ENCODE results near the gene CPNE5.

Gene CPNE5

GRCh38 chr6:36840432-36841403 lies 1.5 kb upstream of the CPNE5 start:
- TF ChIP-seq FOXP2 (optimal IDR thresholded peaks at IDR 0.05; ENCODE audit: borderline replicate concordance, extremely low read depth, extremely low read length, insufficient read depth), result no peak
- no peak for TF ChIP-seq SIN3A (IDR thresholded peaks at IDR 0.05; ENCODE audit: borderline replicate concordance, insufficient read depth, low read length)
- no peak for TF ChIP-seq REST (IDR thresholded peaks at IDR 0.05; ENCODE audit: insufficient read depth in 1 of 2, low read depth in 2 of 2, low read length in 2 of 2)
- TF ChIP-seq POLR2AphosphoS5 (IDR thresholded peaks at IDR 0.05; ENCODE audit: low read depth, low read length), result no peak
- TF ChIP-seq TAF1 (IDR thresholded peaks at IDR 0.05; ENCODE audit: borderline replicate concordance, insufficient read depth, low read length), result no peak

DNA sequence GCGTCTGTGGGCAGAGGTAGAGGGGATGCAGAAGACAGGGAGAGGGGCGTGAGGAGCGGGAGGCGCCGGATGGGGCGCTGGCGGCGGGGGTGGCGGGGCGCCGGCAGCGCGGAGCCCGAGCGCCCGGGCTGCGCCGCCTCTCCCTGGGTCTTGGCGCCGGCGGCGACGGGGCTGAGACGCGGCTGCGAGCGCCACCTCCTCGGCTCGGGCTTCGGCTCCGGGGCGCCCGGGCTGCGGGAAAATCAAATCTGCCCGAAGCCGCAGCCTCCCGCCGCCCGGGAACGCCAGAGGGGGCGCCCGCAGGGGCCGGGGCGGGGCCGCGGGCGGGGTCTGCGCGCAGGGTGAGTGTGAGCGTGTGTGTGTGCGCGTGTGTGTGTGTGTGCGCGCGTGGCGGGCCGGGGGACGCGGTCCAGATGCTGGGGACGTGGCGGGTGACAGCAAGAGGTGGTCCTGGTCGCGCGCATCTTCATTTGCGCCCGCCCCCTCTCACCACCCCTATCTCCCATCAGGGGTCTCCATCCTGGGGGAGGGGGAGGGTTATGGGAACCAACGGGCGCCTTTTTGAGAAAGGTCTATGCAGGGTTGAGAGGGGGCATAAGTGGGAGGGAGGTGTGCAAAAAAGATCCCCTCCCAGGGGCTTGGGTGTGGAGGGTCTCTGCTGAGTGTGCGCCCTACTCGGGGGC lies 646 bp upstream of the CPNE5 start:
- no peak for TF ChIP-seq FOXP2 (optimal IDR thresholded peaks at IDR 0.05; ENCODE audit: borderline replicate concordance, extremely low read depth, extremely low read length, insufficient read depth)
- TF ChIP-seq REST (IDR thresholded peaks at IDR 0.05; ENCODE audit: insufficient read depth in 1 of 2, low read depth in 2 of 2, low read length in 2 of 2), result no peak
- TF ChIP-seq POLR2AphosphoS5 (IDR thresholded peaks at IDR 0.05; ENCODE audit: low read depth, low read length), result no peak
- no peak for TF ChIP-seq TAF1 (IDR thresholded peaks at IDR 0.05; ENCODE audit: borderline replicate concordance, insufficient read depth, low read length)
- TF ChIP-seq SIN3A (IDR thresholded peaks at IDR 0.05; ENCODE audit: borderline replicate concordance, insufficient read depth, low read length), result no peak

DNA sequence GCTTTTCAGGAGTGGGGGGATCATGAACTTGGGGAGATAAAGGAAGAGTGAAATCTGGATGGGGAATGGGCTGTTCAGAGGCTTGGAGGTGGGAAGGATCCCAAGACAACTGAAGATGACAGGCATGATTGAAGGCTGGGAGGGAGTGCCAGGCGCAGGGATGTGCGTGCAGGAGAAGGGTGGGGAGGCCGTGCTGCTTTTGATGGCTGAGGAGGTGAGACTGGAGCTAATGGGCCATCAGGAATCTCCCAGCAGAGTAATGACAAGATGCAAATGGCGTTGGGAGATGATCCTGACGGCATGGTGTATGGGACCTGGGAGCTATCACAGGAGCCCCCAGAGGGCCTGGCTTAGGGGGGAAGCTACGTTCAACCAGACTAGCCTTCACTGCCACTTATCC lies 1.6 kb downstream of the CPNE5 start:
- TF ChIP-seq POLR2AphosphoS5 (IDR thresholded peaks at IDR 0.05; ENCODE audit: low read depth, low read length), result no peak
- TF ChIP-seq TAF1 (IDR thresholded peaks at IDR 0.05; ENCODE audit: borderline replicate concordance, insufficient read depth, low read length), result no peak
- no peak for TF ChIP-seq REST (IDR thresholded peaks at IDR 0.05; ENCODE audit: insufficient read depth in 1 of 2, low read depth in 2 of 2, low read length in 2 of 2)
- no peak for TF ChIP-seq FOXP2 (optimal IDR thresholded peaks at IDR 0.05; ENCODE audit: borderline replicate concordance, extremely low read depth, extremely low read length, insufficient read depth)
- no peak for TF ChIP-seq SIN3A (IDR thresholded peaks at IDR 0.05; ENCODE audit: borderline replicate concordance, insufficient read depth, low read length)

DNA sequence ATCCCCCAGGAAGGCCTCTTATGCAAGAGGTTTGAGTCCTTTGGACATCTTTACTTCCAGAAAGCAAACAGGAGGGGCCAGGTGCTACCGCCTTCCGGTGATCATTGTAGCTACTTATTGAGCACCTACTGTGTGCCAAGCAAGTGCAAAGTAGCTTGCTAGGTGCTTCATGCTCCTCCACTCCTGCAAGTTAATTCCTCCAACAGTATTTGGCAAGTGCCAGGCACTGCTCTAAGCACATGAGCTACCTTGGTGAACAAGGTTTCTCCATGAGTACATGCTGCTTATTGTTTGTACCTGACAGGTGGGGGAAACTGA lies 2.3 kb downstream of the CPNE5 start:
- TF ChIP-seq SIN3A (IDR thresholded peaks at IDR 0.05; ENCODE audit: borderline replicate concordance, insufficient read depth, low read length) (no peak), FOXP2 (optimal IDR thresholded peaks at IDR 0.05; ENCODE audit: borderline replicate concordance, extremely low read depth, extremely low read length, insufficient read depth) (no peak), REST (IDR thresholded peaks at IDR 0.05; ENCODE audit: insufficient read depth in 1 of 2, low read depth in 2 of 2, low read length in 2 of 2) (no peak), POLR2AphosphoS5 (IDR thresholded peaks at IDR 0.05; ENCODE audit: low read depth, low read length) (no peak), TAF1 (IDR thresholded peaks at IDR 0.05; ENCODE audit: borderline replicate concordance, insufficient read depth, low read length) (no peak)

Data from PFSK-1 (cell line).